Anterior cingulate cortex (tissue), 58 donors: ENCODE data around the gene CCL21.

ENCODE experiments used
- DNase-seq, 58 donors: peaks; one replicate each; lab custom pipeline; 2025; lab: John Stamatoyannopoulos, UW

Gene CCL21

GRCh38 chr9:34675048-34675714, 34.8 kb downstream of the CCL21 start:
- peak in 31 of 58 donors; percentile 1 to 59 (median 14) for DNase-seq

- no peak for DNase-seq
Observed at GRCh38 chr9:34674440-34674839, 35.5 kb downstream of the CCL21 start.

- DNase-seq, result no peak
Observed at GRCh38 chr9:34671307-34671706, 38.6 kb downstream of the CCL21 start.

- DNase-seq, result no peak
Observed at GRCh38 chr9:34669809-34670562, 40.0 kb downstream of the CCL21 start.

- peak; percentile 31 to 98 (median 90) for DNase-seq
Observed at GRCh38 chr9:34665381-34666250, 44.3 kb downstream of the CCL21 start.

- DNase-seq, result peak in 1 of 58 donors; percentile 74
Observed at GRCh38 chr9:34665067-34665380, 44.9 kb downstream of the CCL21 start.

GRCh38 chr9:34664281-34665066, 45.5 kb downstream of the CCL21 start:
- peak in 51 of 58 donors; percentile 15 to 83 (median 56) for DNase-seq

GRCh38 chr9:34663303-34663605, 46.7 kb downstream of the CCL21 start:
- DNase-seq, result no peak

GRCh38 chr9:34662526-34663302, 47.2 kb downstream of the CCL21 start, which contains the start of gene CCL27:
Gene CCL27 (minus strand): TSS chr9:34662657. CDS start chr9:34662633, 24 bp downstream.
- no peak for DNase-seq

GRCh38 chr9:34659592-34660253, 50.2 kb downstream of the CCL21 start:
- no peak for DNase-seq
